Stimulated activated CD8-positive, alpha-beta memory T cell treated with anti-CD3 and anti-CD28 coated beads, Interleukin-4, amount 100 ng/mL, for 4 hours (primary cell): ENCODE results near the gene ZNF317.

Source experiments
- DNase-seq, 2 donors: peaks; one replicate each; pipeline ENCODE4 v3.0.0-alpha.2; 2020; ENCODE audit warnings: low read depth in 2 of 2, low spot score in 1 of 2

Gene ZNF317

GRCh38 chr19:9140159-9140874 is at the start of gene ZNF317:
TSS of gene ZNF317 (plus strand) at chr19:9140397. CDS start at chr19:9156017, 15,620 bp downstream.
- peak; percentile 77 to 83 for DNase-seq

DNA sequence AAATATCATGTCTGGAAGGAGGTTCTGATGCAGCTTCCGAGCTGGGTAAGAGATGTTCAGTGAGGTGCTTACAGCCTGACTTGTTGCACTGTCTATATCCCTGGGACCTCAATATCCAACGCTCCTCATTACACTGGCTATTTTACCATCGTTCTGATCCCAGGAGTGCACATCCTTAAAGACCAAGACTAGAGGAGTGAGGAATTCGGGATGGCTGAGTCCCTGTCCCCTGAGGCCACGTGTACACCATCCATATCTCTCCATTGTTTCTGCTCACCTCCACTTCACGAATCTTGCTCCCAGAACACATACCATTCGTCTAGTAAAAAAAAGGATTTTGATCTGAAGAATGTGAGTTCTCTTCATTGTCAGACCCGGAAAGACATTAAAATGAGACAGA is 32.8 kb upstream of the ZNF317 start, which contains the start of gene OR7G2:
Gene OR7G2 (minus strand): TSS at position 101 of the 400 bp plus-strand sequence. CDS start 4,232 bp downstream, outside the sequence.
- DNase-seq: no peak

GRCh38 chr19:9109959-9110358 is 30.2 kb upstream of the ZNF317 start:
- no peak for DNase-seq

DNA sequence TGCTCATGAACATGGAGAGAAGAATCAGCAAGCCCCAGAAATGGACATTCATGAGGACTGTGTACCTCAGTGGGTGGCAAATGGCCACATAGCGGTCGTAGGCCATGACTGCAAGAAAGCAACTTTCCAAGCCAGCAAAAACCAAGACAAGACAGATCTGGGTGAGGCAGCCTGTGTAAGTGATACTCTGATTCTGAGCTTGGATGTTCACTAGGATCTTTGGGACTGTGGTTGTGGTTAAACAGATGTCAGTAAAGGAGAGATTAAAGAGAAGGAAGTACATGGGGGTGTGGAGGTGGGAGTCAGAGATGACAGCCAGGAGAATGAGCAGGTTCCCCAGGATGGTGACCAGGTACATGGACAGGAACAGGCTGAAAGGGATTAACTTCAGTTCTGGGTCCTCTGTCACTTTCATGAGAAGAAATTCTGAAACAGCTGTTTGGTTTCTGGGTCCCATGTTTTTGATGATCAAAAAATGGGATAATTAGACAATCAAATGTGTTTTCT is 24.8 kb upstream of the ZNF317 start, which contains the start of gene OR7G1:
Gene OR7G1 (minus strand): TSS at position 457 of the 507 bp plus-strand sequence. CDS start 0 bp downstream, at position 457.
- DNase-seq: no peak

DNA sequence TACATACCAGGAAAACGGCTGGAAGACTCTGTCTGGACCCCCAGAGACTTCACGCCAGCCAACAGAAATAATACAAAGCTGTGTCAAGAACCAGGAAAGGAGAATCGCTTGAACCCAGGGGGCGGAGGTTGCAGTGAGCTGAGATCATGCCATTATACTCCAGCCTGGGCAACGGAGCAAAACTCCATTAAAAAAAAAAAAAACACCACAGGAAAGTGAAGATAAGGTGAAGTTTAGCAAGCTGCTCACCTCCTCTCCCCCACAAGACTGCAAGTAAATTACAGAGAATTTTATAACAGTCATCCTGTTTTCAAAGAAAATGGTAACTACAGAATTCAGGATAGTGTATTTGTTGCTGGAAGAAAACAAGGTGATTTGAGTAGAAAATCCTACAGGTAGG is 23.6 kb upstream of the ZNF317 start:
- no peak for DNase-seq

- DNase-seq: no peak
These were observed 13.2 kb upstream of the ZNF317 start, which contains the start of gene OR7G3 for GRCh38 chr19:9126900-9127405. TSS of gene OR7G3 (minus strand) at chr19:9126950. CDS start at chr19:9126950, 0 bp downstream.

- DNase-seq: no peak
These were observed 12.0 kb upstream of the ZNF317 start for GRCh38 chr19:9128171-9128570.

DNA sequence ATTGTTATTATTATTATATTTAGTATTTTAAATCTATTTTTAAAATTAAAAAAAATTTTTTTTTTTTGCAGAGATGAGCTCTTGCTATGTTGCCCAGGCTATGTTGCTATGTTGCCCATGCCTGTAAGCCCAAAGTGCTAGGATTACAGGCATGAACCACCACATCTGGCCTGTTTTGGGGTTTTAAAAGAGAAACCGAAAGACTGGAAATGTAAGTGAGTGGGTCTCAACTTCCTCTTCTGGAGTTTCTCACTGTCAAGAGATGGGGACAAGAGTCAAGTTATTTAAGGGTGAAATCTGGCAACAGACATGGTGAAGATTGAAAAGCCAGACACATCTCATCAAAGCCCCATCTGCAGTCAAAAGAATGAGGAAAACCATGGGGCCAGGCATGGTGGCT is 9.2 kb upstream of the ZNF317 start:
- no peak for DNase-seq

- DNase-seq: no peak
These were observed 7.8 kb upstream of the ZNF317 start for GRCh38 chr19:9132422-9132821.

DNA sequence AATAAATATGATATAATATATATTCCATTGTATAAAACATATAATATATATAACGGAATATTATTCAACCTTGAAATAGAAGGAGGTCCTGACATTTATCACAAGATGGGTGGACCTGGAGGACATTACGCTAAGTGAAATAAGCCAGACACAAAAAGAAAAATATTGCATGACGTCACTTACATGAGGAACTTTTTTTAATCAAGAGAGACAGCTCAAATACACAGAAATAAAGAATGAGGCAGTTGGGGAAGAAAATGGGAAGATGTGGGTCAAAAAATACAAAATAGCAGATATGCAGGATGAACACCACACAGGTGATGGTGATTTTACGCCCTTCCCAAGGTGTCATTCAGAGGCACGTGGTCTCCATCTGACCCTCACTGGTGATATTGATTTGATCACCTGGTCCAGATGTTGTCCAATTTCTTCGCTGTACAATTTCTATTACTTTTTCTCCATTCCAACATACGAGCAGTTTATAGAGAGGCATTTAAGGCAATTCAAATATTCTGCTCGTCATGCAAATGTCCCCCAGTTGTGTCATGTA is 513 bp upstream of the ZNF317 start:
- DNase-seq: no peak

GRCh38 chr19:9144920-9145319 is 4.7 kb downstream of the ZNF317 start:
- no peak for DNase-seq

- no peak for DNase-seq
These were observed 6.7 kb downstream of the ZNF317 start for GRCh38 chr19:9146882-9147281.

DNA sequence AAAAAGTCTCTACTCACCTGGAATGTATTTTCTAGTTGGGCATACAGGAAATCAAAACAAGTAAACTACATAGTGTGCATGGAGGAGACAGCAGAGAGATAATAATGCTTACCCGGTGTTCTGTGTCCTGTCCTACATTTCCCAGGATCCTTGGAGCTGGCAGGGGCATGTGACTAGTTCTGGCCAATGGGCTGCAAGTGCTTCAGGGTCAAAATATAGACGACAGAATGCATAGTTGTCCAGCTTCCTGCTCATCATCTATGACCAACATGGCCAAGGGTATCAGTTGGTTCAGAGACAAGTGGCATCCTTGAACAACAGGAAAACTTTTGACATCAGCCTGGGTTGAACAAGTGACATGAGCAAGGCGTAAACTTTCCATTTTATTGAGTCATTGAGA is 8.5 kb downstream of the ZNF317 start:
- no peak for DNase-seq

- DNase-seq: no peak
These were observed 9.8 kb downstream of the ZNF317 start for GRCh38 chr19:9149997-9150396.

- no peak for DNase-seq
These were observed 10.5 kb downstream of the ZNF317 start for GRCh38 chr19:9150650-9151049.

DNA sequence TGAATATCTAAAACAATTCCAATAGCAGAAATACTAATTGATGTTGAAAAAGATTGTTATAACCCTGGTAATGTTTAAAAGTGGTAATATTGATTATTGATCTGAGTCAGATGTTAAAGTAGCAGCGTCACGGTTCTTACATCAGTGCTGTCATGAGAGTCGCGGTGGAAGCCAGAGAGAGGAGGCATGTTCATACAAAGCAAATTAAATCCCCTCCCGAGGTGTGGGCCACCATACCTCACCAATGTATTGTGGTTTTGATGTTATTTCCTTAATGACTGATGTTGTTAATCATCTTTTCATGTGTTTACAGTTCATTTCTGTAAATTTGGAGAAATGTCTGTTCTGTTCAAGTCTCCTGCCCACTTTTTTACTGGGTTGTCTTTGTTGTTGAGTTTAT is 11.2 kb downstream of the ZNF317 start:
- no peak for DNase-seq

GRCh38 chr19:9155591-9155990 is 15.4 kb downstream of the ZNF317 start:
- DNase-seq: no peak

DNA sequence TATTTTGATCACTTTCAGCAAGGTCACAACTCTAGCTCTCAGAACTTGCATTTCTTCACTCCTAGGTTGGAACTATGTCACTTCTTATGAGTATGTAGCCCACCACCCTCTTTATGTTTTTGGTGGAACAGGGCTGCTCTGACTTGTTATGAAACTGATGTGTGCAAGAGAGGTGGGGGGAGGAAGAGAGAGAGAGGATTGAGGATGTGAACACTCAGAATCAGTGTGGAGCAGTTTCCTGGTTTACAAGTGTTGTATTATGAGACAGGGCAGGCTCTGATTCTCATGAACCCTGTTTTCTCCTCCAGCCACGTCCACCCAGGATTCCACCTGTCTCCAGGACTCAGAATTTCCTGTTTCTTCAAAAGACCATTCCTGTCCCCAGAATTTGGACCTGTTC is 16.1 kb downstream of the ZNF317 start:
- DNase-seq: no peak

DNA sequence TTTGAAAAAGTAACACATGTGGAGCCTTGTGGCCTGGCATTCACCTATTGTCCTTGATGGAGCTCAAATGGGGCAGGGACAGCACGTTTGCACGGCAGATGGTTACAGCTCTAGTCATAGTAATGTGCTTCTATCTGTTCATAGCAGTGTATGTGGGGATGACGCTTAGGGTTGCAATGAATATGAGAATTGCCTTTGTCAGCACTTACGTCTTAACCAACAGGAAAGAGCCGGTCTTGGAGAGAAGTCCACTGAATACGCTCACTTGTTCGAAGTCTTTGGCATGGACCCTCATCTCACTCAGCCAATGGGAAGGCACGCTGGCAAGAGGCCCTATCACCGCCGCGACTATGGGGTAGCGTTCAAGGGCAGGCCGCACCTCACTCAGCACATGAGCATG is 19.7 kb downstream of the ZNF317 start:
- no peak for DNase-seq

- no peak for DNase-seq
These were observed 21.2 kb downstream of the ZNF317 start for GRCh38 chr19:9161427-9161826.

- DNase-seq: no peak
These were observed 25.1 kb downstream of the ZNF317 start for GRCh38 chr19:9165261-9165660.

GRCh38 chr19:9166846-9167245 is 26.6 kb downstream of the ZNF317 start:
- no peak for DNase-seq
